Measurements from ENCODE around the gene BTLA. TPM values are rescaled to one million over a fixed set of nuclear protein-coding genes. Genes with fewer than 3 reads are reported as not detected.
"Not testable (repeated sequence)": the region's sequence is repeated elsewhere in the genome, so short reads cannot be mapped to it uniquely, and the experiment has no call there.

The BTLA gene
- total RNA-seq, 4 donors from 2014 or later, result 0.32 to 1.7 (median 0.73) TPM

DNA sequence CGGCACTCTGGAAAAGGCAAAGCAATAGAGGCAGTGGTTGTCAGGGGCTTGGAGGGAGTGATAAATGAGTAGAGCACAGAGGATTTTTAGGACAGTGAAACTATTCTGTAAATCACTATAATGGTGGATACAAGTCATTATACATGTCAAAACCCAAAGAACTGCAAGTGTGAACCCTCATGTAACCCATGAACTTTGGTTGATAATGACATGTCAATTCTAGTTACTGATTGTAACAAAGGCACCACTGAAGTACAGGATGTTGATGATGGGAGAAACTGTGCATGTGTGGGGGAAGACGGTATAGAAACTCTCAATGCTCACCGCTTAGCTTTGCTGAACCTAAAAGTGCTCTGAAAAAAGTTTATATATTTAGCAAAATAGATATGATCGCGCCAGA is 36.0 kb downstream of the BTLA start:
- DNase-seq (ENCODE audit: low spot score) (no peak), ATAC-seq (ENCODE audit: low FRiP score) (no peak)
- TF ChIP-seq, protein P1, sequence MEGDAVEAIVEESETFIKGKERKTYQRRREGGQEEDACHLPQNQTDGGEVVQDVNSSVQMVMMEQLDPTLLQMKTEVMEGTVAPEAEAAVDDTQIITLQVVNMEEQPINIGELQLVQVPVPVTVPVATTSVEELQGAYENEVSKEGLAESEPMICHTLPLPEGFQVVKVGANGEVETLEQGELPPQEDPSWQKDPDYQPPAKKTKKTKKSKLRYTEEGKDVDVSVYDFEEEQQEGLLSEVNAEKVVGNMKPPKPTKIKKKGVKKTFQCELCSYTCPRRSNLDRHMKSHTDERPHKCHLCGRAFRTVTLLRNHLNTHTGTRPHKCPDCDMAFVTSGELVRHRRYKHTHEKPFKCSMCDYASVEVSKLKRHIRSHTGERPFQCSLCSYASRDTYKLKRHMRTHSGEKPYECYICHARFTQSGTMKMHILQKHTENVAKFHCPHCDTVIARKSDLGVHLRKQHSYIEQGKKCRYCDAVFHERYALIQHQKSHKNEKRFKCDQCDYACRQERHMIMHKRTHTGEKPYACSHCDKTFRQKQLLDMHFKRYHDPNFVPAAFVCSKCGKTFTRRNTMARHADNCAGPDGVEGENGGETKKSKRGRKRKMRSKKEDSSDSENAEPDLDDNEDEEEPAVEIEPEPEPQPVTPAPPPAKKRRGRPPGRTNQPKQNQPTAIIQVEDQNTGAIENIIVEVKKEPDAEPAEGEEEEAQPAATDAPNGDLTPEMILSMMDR (IDR thresholded peaks at IDR 0.05), result no peak

DNA sequence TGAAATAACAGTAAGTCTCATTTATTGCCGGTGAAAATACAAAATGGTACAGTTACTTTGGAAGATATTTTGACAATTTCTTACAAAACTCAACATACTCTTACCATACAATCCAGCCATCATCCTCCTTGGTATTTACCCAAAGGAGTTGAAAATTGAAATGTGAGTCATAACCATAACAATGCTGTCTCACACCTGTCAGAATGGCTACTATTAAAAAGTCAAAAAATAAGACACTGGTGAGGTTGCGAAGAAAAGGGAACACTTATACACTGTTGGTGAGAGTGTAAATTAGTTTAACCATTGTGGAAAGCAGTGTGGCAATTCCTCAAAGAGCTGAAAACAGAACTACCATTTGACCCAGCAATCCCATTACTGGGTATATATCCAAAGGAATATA is 37.5 kb downstream of the BTLA start:
- DNase-seq (ENCODE audit: low spot score); ATAC-seq (ENCODE audit: low FRiP score): not testable (repeated sequence)

DNA sequence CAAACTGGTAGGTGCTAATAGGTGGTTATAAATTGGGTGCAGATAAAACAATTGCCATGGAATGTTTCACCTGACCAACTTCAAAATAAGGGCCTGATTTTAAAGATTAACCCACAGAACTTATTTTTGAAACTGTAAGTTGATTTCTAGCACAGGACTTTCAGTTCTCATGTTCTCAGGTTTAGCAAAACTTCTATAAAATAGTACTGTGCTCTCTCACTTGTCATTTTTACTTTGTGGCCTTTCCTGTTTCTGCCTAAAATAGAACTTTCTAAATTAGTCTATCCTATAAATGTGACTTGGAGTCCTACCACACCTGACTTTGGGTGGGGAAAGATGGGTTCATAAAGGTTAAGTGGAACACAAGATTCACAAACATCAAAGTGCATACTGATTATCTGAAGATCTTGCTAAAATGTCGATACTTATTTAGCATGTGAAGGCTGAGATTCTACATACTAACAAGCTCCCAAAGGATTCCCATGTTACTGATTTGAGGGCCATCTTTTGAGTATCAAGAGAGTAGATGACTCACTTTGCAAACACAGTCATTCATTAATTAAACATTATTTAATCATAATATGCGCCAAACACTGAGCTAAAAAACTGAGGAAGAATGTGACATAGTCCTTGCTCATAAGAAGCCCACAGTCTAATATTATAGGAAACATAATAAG is 38.6 kb downstream of the BTLA start:
- DNase-seq (ENCODE audit: low spot score) (no peak), ATAC-seq (ENCODE audit: low FRiP score) (no peak)
- TF ChIP-seq, protein P1 (IDR thresholded peaks at IDR 0.05), result no peak

DNA sequence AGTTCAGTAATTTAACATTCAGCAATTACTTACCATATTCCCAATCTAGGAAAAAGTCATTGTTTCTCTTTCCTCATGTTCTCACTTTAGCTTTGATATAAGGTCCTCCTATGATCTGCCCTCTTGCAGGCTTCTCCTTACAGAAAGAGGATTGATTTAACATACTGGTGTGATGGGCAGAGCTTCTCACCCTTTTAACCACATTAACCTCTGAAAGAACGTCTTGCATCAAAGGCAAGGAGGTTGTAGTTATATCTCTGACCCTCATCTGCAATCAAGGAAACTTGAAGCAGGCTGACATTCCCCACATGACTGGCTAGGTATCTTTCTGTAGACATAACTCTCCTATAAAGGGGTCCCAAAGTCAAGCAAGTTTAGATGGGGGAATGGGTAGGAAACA is 39.5 kb downstream of the BTLA start:
- DNase-seq (ENCODE audit: low spot score) (no peak), ATAC-seq (ENCODE audit: low FRiP score) (no peak)
- TF ChIP-seq, protein P1 (IDR thresholded peaks at IDR 0.05), result no peak

DNA sequence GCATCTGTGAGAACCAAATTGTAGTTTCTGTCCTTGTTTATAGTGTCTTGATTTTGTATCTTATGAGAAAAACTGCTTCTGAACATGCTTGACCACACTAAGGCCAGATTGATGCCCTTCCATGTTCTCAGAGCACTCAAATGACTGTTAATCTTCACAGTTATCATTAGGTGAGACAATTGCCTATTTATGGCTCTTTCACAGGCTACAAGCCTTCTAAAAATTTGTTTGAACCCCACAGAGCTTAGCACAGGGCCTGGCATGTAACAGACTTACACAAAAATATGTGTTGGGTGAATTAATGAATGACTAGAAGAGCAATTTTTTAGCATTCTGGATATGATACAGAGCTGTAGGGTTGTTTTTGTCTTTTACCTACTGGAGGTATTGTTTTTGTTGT is 43.1 kb downstream of the BTLA start:
- DNase-seq (ENCODE audit: low spot score) (no peak), ATAC-seq (ENCODE audit: low FRiP score) (no peak)
- TF ChIP-seq, protein P1 (IDR thresholded peaks at IDR 0.05), result no peak

DNA sequence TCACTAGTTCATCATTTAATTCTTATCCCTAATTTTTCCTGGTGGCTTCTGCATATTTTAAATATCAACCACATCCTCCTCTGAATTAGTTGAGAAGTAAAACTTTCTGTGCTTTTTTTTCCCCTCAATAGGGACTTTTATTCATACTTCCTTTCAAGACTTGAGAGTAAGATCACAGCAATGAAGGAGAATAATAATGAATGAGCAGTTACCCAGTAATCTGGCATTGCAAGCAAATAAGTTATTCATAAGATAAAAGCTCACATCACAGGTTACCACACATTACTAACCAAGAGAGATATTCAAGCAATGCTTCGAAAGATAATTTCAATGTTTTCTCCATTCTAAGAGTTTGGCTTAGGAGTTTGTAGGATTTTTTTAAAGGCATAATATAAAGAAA is 50.3 kb downstream of the BTLA start:
- DNase-seq (ENCODE audit: low spot score), result no peak
- TF ChIP-seq, protein P1 (IDR thresholded peaks at IDR 0.05), result no peak
- peak; percentile 52 for ATAC-seq (ENCODE audit: low FRiP score)

DNA sequence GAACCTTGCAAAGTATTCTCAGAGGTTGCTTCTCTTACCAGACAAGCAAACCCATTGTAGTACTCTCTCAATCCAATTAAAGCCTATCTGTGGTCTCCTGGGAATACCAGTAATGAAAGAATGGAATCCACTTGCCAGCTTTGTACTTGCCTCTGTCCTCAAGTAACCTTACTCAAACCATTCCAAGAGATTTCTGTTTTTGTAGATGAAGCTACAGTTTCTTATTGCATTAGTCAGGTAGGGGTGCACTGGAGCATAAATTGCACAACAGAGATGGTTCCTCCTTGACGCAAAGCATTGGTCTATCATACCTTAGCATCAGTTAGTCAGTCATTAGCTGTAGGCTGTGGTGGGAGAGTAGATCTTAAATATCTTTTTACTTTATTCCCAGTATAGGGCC is 52.9 kb downstream of the BTLA start:
- ATAC-seq (ENCODE audit: low FRiP score), result peak; percentile 87
- no peak for DNase-seq (ENCODE audit: low spot score)
- TF ChIP-seq, protein P1 (IDR thresholded peaks at IDR 0.05), result no peak

Data from omental fat pad (tissue), 4 donors.